CD4-positive, CD25-positive, alpha-beta regulatory T cell (primary cell): ENCODE data around the gene SAMD7. TPM values are rescaled to one million over a fixed set of nuclear protein-coding genes. Genes with fewer than 3 reads are reported as not detected.

Experiments
- polyA plus RNA-seq, 4 donors: library from polyadenylated mRNA; unstranded; fragments of 300-500 nt; fragmentation: Illumina TruSeq; gene quantifications; one replicate each; pipeline ENCODE4 v1.2.3, GENCODE V29; 2021
- total RNA-seq: library from RNA; stranded (reverse); gene quantifications from one replicate; pipeline ENCODE4 v1.2.3, GENCODE V29; 2022

SAMD7 gene
- total and polyA plus RNA-seq, 5 donors from 2014 or later: not detected

Other genes starting within 250 kb of the SAMD7 start
- gene MECOM, start 247.9 kb upstream of the SAMD7 start, total RNA-seq: not detected
- gene MECOM, start 247.9 kb upstream of the SAMD7 start, polyA plus RNA-seq: under 1 TPM in 1 of 4 donors, not detected in 3; 0.44 TPM
- gene TERC, start 146.5 kb upstream of the SAMD7 start, total RNA-seq: 2.9 TPM
- under 1 TPM in 1 of 4 donors, not detected in 3; 0.76 TPM for gene TERC, start 146.5 kb upstream of the SAMD7 start, polyA plus RNA-seq
- gene ACTRT3, start 142.0 kb upstream of the SAMD7 start, total RNA-seq: not detected
- under 1 TPM in 2 of 4 donors, not detected in 2; 0.21 to 0.54 TPM for gene ACTRT3, start 142.0 kb upstream of the SAMD7 start, polyA plus RNA-seq
- 25.9 TPM for gene MYNN, start 138.2 kb upstream of the SAMD7 start, total RNA-seq
- gene MYNN, start 138.2 kb upstream of the SAMD7 start, polyA plus RNA-seq: 10 to 100 TPM; 12.4 to 20.3 (median 17.7) TPM
- not detected for gene LRRIQ4, start 98.7 kb upstream of the SAMD7 start, total RNA-seq
- not detected for gene LRRIQ4, start 98.7 kb upstream of the SAMD7 start, polyA plus RNA-seq
- not detected for gene LRRC34, start 98.7 kb upstream of the SAMD7 start, total RNA-seq
- gene LRRC34, start 98.7 kb upstream of the SAMD7 start, polyA plus RNA-seq: under 1 TPM in 3 of 4 donors, not detected in 1; 0.06 to 0.62 (median 0.21) TPM
- not detected for gene LRRC31, start 41.6 kb upstream of the SAMD7 start, total RNA-seq
- not detected for gene LRRC31, start 41.6 kb upstream of the SAMD7 start, polyA plus RNA-seq
- gene SEC62, start 55.2 kb downstream of the SAMD7 start, total RNA-seq: 78.7 TPM
- 100 to 1,000 TPM; 127 to 193 (median 141) TPM for gene SEC62, start 55.2 kb downstream of the SAMD7 start, polyA plus RNA-seq
- 0.37 TPM for gene GPR160, start 126.4 kb downstream of the SAMD7 start, total RNA-seq
- 1 to 10 TPM; 1.5 to 6.2 (median 4.4) TPM for gene GPR160, start 126.4 kb downstream of the SAMD7 start, polyA plus RNA-seq